HepG2 (cell line): ENCODE results near the gene ONECUT3.

Experiments used
- CENPBD1 ChIP-seq: sonication (generic); formaldehyde crosslinking; IDR thresholded peaks from 2 replicates; pipeline ENCODE4 v1.8.0; 2022; ENCODE audit warnings: missing genetic modification reagents, low read depth, mild to moderate bottlenecking, borderline replicate concordance
- CREB1 ChIP-seq, 2 experiments: fragments of 450-650 bp in 1 of 2; IDR thresholded peaks; 2 replicates each; pipeline ENCODE4 v1.6.1; 2016 to 2017; ENCODE audit warnings: control low read depth in 1 of 2, mild to moderate bottlenecking in 1 of 2, missing compliant biosample characterization in 1 of 2, missing genetic modification characterization in 1 of 2
- EP300 ChIP-seq, 3 experiments: sonication (generic) in 1 of 3; formaldehyde crosslinking in 1 of 3; IDR thresholded peaks; 2 replicates each; pipeline versions ENCODE4 v1.5.1 to v1.6.1; 2011 to 2020; ENCODE audit warnings: low read depth in 2 of 3, low read length in 2 of 3, borderline replicate concordance in 1 of 3, improper control_type of control experiment in 1 of 3, mild to moderate bottlenecking in 1 of 3, missing genetic modification reagents in 1 of 3, moderate library complexity in 1 of 3
- HCFC1 ChIP-seq: fragments of 150-350 bp; IDR thresholded peaks from 2 replicates; pipeline ENCODE4 v1.6.1; 2014; ENCODE audit warnings: low read depth, low read length
- HMGXB4 ChIP-seq, 2 experiments: sonication (generic) in 1 of 2; formaldehyde crosslinking in 1 of 2; IDR thresholded peaks; 2 replicates each; pipeline versions ENCODE4 v1.4.0 to v1.6.1; 2018 to 2020; ENCODE audit warnings: missing genetic modification reagents in 2 of 2, borderline replicate concordance in 1 of 2, low read depth in 1 of 2, mild to moderate bottlenecking in 1 of 2, missing biosample characterization in 1 of 2
- MAFK ChIP-seq, 2 experiments: IDR thresholded peaks in 1 of 2; conservative IDR thresholded peaks in 1 of 2; 2 replicates each; pipeline ENCODE4 v1.6.1; 2011; ENCODE audit warnings: improper control_type of control experiment in 2 of 2, low read length in 2 of 2
- PCBP1 ChIP-seq: fragments of 200-400 bp; formaldehyde crosslinking; IDR thresholded peaks from 2 replicates; pipeline ENCODE4 v1.6.1; 2017; ENCODE audit warnings: mild to moderate bottlenecking, low read depth, low read length, borderline replicate concordance
- SIN3A ChIP-seq: IDR thresholded peaks from 2 replicates; pipeline ENCODE4 v1.6.1; 2011; ENCODE audit warnings: low read depth, mild to moderate bottlenecking, control low read depth, low read length, borderline replicate concordance
- SNAPC4 ChIP-seq: sonication (generic); formaldehyde crosslinking; IDR thresholded peaks from 2 replicates; pipeline ENCODE4 v1.4.0; 2020; ENCODE audit warnings: mild to moderate bottlenecking, missing genetic modification reagents
- YY1 ChIP-seq: IDR thresholded peaks from 2 replicates; pipeline ENCODE4 v1.6.1; 2011; ENCODE audit warnings: low read length, low read depth, moderate library complexity, mild to moderate bottlenecking; ENCODE audit not compliant: insufficient read depth, insufficient replicate concordance
- ZBTB1 ChIP-seq: sonication (generic); formaldehyde crosslinking; IDR thresholded peaks from 2 replicates; pipeline ENCODE4 v1.4.0; 2020; ENCODE audit warnings: missing genetic modification reagents, borderline replicate concordance
- ZFP1 ChIP-seq: IDR thresholded peaks from 2 replicates; pipeline ENCODE4 v1.6.1; 2016
- ZNF597 ChIP-seq: sonication (generic); formaldehyde crosslinking; IDR thresholded peaks from 2 replicates; pipeline ENCODE4 v1.5.0; 2020; ENCODE audit warnings: missing genetic modification reagents

- no peak for TF ChIP-seq SIN3A
- no peak for TF ChIP-seq ZNF597
- no peak for TF ChIP-seq PCBP1
- TF ChIP-seq YY1, result no peak
- no peak for TF ChIP-seq MAFK (conservative IDR thresholded peaks at IDR 0.05 in 1 of 2, IDR thresholded peaks at IDR 0.05 in 1 of 2; ENCODE audit: low read length in 2 of 2)
- no peak for TF ChIP-seq HCFC1
- TF ChIP-seq CREB1 (IDR thresholded peaks at IDR 0.05), result no peak
- no peak for TF ChIP-seq CREB1 (CRISPR knock-in tag; IDR thresholded peaks at IDR 0.05)
- TF ChIP-seq SNAPC4 (CRISPR knock-in tag), result no peak
- TF ChIP-seq HMGXB4 (CRISPR knock-in tag; IDR thresholded peaks at IDR 0.05; ENCODE audit: borderline replicate concordance in 1 of 2, low read depth in 1 of 2), result no peak
- no peak for TF ChIP-seq EP300 (IDR thresholded peaks at IDR 0.05; ENCODE audit: low read depth in 2 of 2, low read length in 2 of 2)
- TF ChIP-seq EP300 (CRISPR knock-in tag; IDR thresholded peaks at IDR 0.05; ENCODE audit: borderline replicate concordance), result no peak
- no peak for TF ChIP-seq ZFP1 (CRISPR knock-in tag)
- TF ChIP-seq ZBTB1, result no peak
- no peak for TF ChIP-seq CENPBD1 (CRISPR knock-in tag)
Measured at GRCh38 chr19:1799695-1800342, 46.5 kb downstream of the ONECUT3 start.
